Panc1 (cell line): Measurements from ENCODE around the gene UAP1L1. TPM values are rescaled to one million over a fixed set of nuclear protein-coding genes. Genes with fewer than 3 reads are reported as not detected.
A peak's percentile ranks its signal among the peaks of the same experiment; 100 is the strongest.
"Not testable (repeated sequence)": the region's sequence is repeated elsewhere in the genome, so short reads cannot be mapped to it uniquely, and the experiment has no call there.

Experiments
- ATAC-seq: fragments of 200-7000 bp; cut with Tn5 transposase; 2 replicates; pipeline ENCODE4 v1.9.1; 2020; ENCODE audit warnings: mild to moderate bottlenecking, moderate library complexity
- BruUV-seq: library from RNA; stranded (reverse); fragments of 400-500 nt; replicated peaks from 2 replicates; lab custom pipeline; 2021; lab: Mats Ljungman, UMichigan
- CTCF ChIA-PET: fragments of 300-600 bp; sonication (Branson Sonifier 250); formaldehyde crosslinking; loops from one replicate; lab custom pipeline; 2022; ENCODE audit warnings: antibody characterized with exemption; lab: Charles Lee
- POLR2A ChIA-PET: fragments of 300-600 bp; sonication (Branson Sonifier 250); formaldehyde crosslinking; loops from one replicate; lab custom pipeline; 2022; ENCODE audit warnings: antibody characterized with exemption; lab: Charles Lee
- DNase-seq: peaks from one replicate; pipeline ENCODE4 v3.0.0-alpha.2; 2010; ENCODE audit warnings: low read depth, low spot score
- H3K27ac ChIP-seq: 2 replicates; pipeline ENCODE4 v1.5.1; 2011; ENCODE audit warnings: mild to moderate bottlenecking, low read length, inconsistent platforms
- H3K27me3 ChIP-seq: fragments of 200-500 bp; sonication (Bioruptor generic); 2 replicates; pipeline ENCODE4 v1.6.0; 2014; ENCODE audit warnings: low read length, inconsistent platforms; ENCODE audit not compliant: control insufficient read depth, insufficient read depth
- H3K36me3 ChIP-seq: fragments of 200-500 bp; sonication (Bioruptor generic); 2 replicates; pipeline ENCODE4 v1.5.1; 2014; ENCODE audit warnings: inconsistent platforms, mild to moderate bottlenecking, low read length, moderate library complexity; ENCODE audit not compliant: control insufficient read depth, insufficient read depth
- H3K4me1 ChIP-seq: 2 replicates; pipeline ENCODE4 v1.5.1; 2011; ENCODE audit warnings: inconsistent platforms, mild to moderate bottlenecking, low read length, moderate library complexity; ENCODE audit not compliant: control insufficient read depth, insufficient read depth
- H3K4me3 ChIP-seq, 2 experiments: 2 replicates each; pipeline ENCODE4 v1.5.1; 2011 to 2012; ENCODE audit warnings: low read depth in 2 of 2, low read length in 2 of 2, mild to moderate bottlenecking in 2 of 2, inconsistent platforms in 1 of 2, moderate library complexity in 1 of 2
- H3K9me3 ChIP-seq: fragments of 200-500 bp; sonication (Bioruptor generic); 2 replicates; pipeline ENCODE4 v1.5.1; 2014; ENCODE audit warnings: low read depth, mild to moderate bottlenecking, inconsistent platforms, low read length, moderate library complexity; ENCODE audit not compliant: control insufficient read depth, insufficient read depth
- CTCF ChIP-seq: fragments of 450-650 bp; IDR thresholded peaks from 2 replicates; pipeline ENCODE4 v1.5.1; 2017; ENCODE audit warnings: mild to moderate bottlenecking
- POLR2AphosphoS5 ChIP-seq: IDR thresholded peaks from 2 replicates; pipeline ENCODE4 v1.6.1; 2012; ENCODE audit warnings: mild to moderate bottlenecking, low read depth, low read length, moderate library complexity
- REST ChIP-seq, 2 experiments: IDR thresholded peaks; 2 replicates each; pipeline ENCODE4 v1.6.1; 2011 to 2012; ENCODE audit warnings: low read depth in 2 of 2, control low read depth in 1 of 2, low read length in 1 of 2, mild to moderate bottlenecking in 1 of 2, moderate library complexity in 1 of 2; ENCODE audit not compliant: insufficient read depth in 1 of 2
- SIN3A ChIP-seq: IDR thresholded peaks from 2 replicates; pipeline ENCODE4 v1.6.1; 2012; ENCODE audit warnings: low read depth, mild to moderate bottlenecking, low read length, moderate library complexity, borderline replicate concordance; ENCODE audit not compliant: insufficient read depth
- TCF7L2 ChIP-seq: IDR thresholded peaks from 2 replicates; pipeline ENCODE4 v1.6.1; 2011; ENCODE audit warnings: mild to moderate bottlenecking, low read depth, low read length, inconsistent platforms
- in situ Hi-C: cut with HindIII; loops from 2 replicates; pipeline ENCODE4 v1.10.0; 2016; ENCODE audit warnings: low sequenced_read_pairs, low pct_unique_long_range_greater_than_20kb
- intact Hi-C: fragments of 100-400 bp; cut with micrococcal nuclease; formaldehyde crosslinking; loops from one replicate; pipeline ENCODE4 v1.10.0; 2022; ENCODE audit not compliant: unreplicated experiment
- total RNA-seq: library from RNA; stranded (reverse); gene quantifications from one replicate; pipeline ENCODE4 v1.2.1, GENCODE V29; 2021; ENCODE audit not compliant: unreplicated experiment

UAP1L1 gene
- total RNA-seq, 1 experiment from 2014 or later = 23.1 TPM

GRCh38 chr9:137121927-137122795 lies 44.8 kb downstream of the UAP1L1 start:
- BruUV-seq = TSS peak; percentile 56
- H3K27ac ChIP-seq, DNase-seq, H3K4me1 ChIP-seq, POLR2A ChIA-PET, H3K9me3 ChIP-seq, in situ Hi-C loops, intact Hi-C loops, H3K4me3 ChIP-seq, CTCF ChIA-PET, H3K36me3 ChIP-seq, H3K27me3 ChIP-seq: not testable (repeated sequence)
- TF ChIP-seq TCF7L2 = 0 out of 2 replicates have a peak, but pooled peaks have one; percentile 56
- ATAC-seq = peak; percentile 77

GRCh38 chr9:137122796-137123467 lies 45.6 kb downstream of the UAP1L1 start:
- ATAC-seq, H3K4me3 ChIP-seq, DNase-seq, H3K9me3 ChIP-seq, H3K27me3 ChIP-seq, BruUV-seq, H3K36me3 ChIP-seq, H3K4me1 ChIP-seq, H3K27ac ChIP-seq, in situ Hi-C loops, intact Hi-C loops: not testable (repeated sequence)
- ChIA-PET POLR2A (interaction anchor here (0.6 kb wide), 1 partner anchor 61 kb away, joined by 4 read pairs; no protein-coding TSS in a partner anchor), CTCF (interaction anchor here (1.0 kb wide), 1 partner anchor 54 kb away, joined by 3 read pairs; no protein-coding TSS in a partner anchor)

- in situ Hi-C loops (no loop called here), intact Hi-C loops (no loop called here)
- TF ChIP-seq TCF7L2 = no peak
- no peak for TF ChIP-seq CTCF
- no peak for TF ChIP-seq SIN3A
- TF ChIP-seq POLR2AphosphoS5 = no peak
- TF ChIP-seq REST (IDR thresholded peaks at IDR 0.05; ENCODE audit: insufficient read depth in 1 of 2, low read depth in 2 of 2, low read length in 1 of 2) = no peak
- ChIA-PET CTCF (interaction anchor here (0.7 to 1.0 kb wide), 2 partner anchors 53 to 67 kb away, joined by 3 to 5 read pairs; no protein-coding TSS in a partner anchor), POLR2A (interaction anchor here (0.6 kb wide), 1 partner anchor 62 kb away, joined by 4 read pairs; no protein-coding TSS in a partner anchor)
- DNase-seq (no peak), ATAC-seq (no peak)
- H3K27ac ChIP-seq = no peak overlapping the region
- H3K9me3 ChIP-seq = no peaks in the 10 kb centered on the region
- H3K36me3 ChIP-seq = no peaks in the 10 kb centered on the region
- no peak overlapping the region for H3K4me3 ChIP-seq
- no TSS peak for BruUV-seq
- H3K27me3 ChIP-seq = no peaks in the 10 kb centered on the region
- peaks cover 7% of the 10 kb centered on the region; the same call in 1 of the 2 replicates for H3K4me1 ChIP-seq
Observed at GRCh38 chr9:137123468-137123837, 46.1 kb downstream of the UAP1L1 start.

- BruUV-seq, POLR2A ChIA-PET, H3K27me3 ChIP-seq, H3K4me3 ChIP-seq, H3K36me3 ChIP-seq, in situ Hi-C loops, H3K4me1 ChIP-seq, H3K9me3 ChIP-seq, ATAC-seq, intact Hi-C loops, DNase-seq, H3K27ac ChIP-seq: not testable (repeated sequence)
- CTCF ChIA-PET = interaction anchor here (0.7 to 1.0 kb wide), 2 partner anchors 53 to 67 kb away, joined by 3 to 5 read pairs; no protein-coding TSS in a partner anchor
Observed at GRCh38 chr9:137123952-137124462, 46.7 kb downstream of the UAP1L1 start.
